Endothelial cell of umbilical vein (primary cell): ENCODE measurements around the gene ANG. TPM values are rescaled to one million over a fixed set of nuclear protein-coding genes. Genes with fewer than 3 reads are reported as not detected.

ENCODE experiments used
- BruUV-seq: library from RNA; stranded (reverse); fragments of 400-500 nt; replicated peaks from 2 replicates; lab custom pipeline; 2021; lab: Mats Ljungman, UMichigan
- CTCF ChIA-PET: fragments of 300-600, 350-600 bp; sonication (Branson Sonifier 250); formaldehyde crosslinking; loops from one replicate; lab custom pipeline; 2021; ENCODE audit warnings: antibody characterized with exemption, inconsistent platforms; lab: Charles Lee
- POLR2A ChIA-PET: fragments of 300-600, 350-600 bp; sonication (Branson Sonifier 250); formaldehyde crosslinking; loops from one replicate; lab custom pipeline; 2021; ENCODE audit warnings: antibody characterized with exemption, inconsistent platforms; lab: Charles Lee
- DNase-seq: peaks from one replicate; pipeline ENCODE4 v3.0.0-alpha.2; 2011; ENCODE audit warnings: low read depth, low spot score
- FAIRE-seq: peaks from 2 replicates; lab custom pipeline; 2011; peaks lifted over from hg19 to GRCh38; lab: Jason Lieb, UNC
- H2AFZ ChIP-seq: 2 replicates; pipeline ENCODE4 v1.6.0; 2012; ENCODE audit warnings: low read depth, low read length, control low read depth, inconsistent platforms
- H3K27ac ChIP-seq: 2 replicates; pipeline ENCODE4 v1.5.1; 2011; ENCODE audit warnings: low read depth, mild to moderate bottlenecking, control low read depth, low read length, moderate library complexity; ENCODE audit not compliant: insufficient read depth
- H3K27me3 ChIP-seq, 2 experiments: 2 replicates each; pipeline versions ENCODE4 v1.6.0 to v1.6.1; 2011; ENCODE audit warnings: low read length in 2 of 2, mixed read lengths in 1 of 2; ENCODE audit not compliant: control insufficient read depth in 2 of 2, insufficient read depth in 2 of 2
- H3K36me3 ChIP-seq, 2 experiments: 2 replicates in 1 of 2; 3 replicates in 1 of 2; pipeline ENCODE4 v1.5.1; 2011; ENCODE audit warnings: low read length in 2 of 2, mild to moderate bottlenecking in 1 of 2, moderate library complexity in 1 of 2; ENCODE audit not compliant: control insufficient read depth in 2 of 2, insufficient read depth in 2 of 2; ENCODE audit errors: extremely low read depth in 1 of 2
- H3K4me1 ChIP-seq: 3 replicates; pipeline ENCODE4 v1.5.1; 2011; ENCODE audit warnings: mild to moderate bottlenecking, low read length; ENCODE audit not compliant: control insufficient read depth, insufficient read depth; ENCODE audit errors: extremely low read depth
- H3K4me2 ChIP-seq: 2 replicates; pipeline ENCODE4 v1.6.1; 2011; ENCODE audit warnings: low read length, control low read depth, mixed read lengths; ENCODE audit not compliant: insufficient read depth
- H3K4me3 ChIP-seq, 3 experiments: fragments of 200-600 bp in 1 of 3; sonication (generic), shearing (Covaris generic) in 1 of 3; replicated peaks in 1 of 3; 2 replicates each; pipeline ENCODE4 v1.5.1; 2011 to 2016; ENCODE audit warnings: control low read depth in 3 of 3, low read length in 3 of 3, mild to moderate bottlenecking in 2 of 3, inconsistent platforms in 1 of 3, low read depth in 1 of 3, moderate library complexity in 1 of 3; ENCODE audit not compliant: insufficient read depth in 1 of 3
- H3K79me2 ChIP-seq: 2 replicates; pipeline ENCODE4 v1.6.0; 2012; ENCODE audit warnings: low read length, inconsistent platforms; ENCODE audit not compliant: control insufficient read depth, insufficient read depth
- H3K9ac ChIP-seq: replicated peaks from 2 replicates; pipeline ENCODE3; 2011; ENCODE audit warnings: low read length, control low read depth; ENCODE audit not compliant: insufficient read depth; ENCODE audit errors: extremely low read depth
- H3K9me1 ChIP-seq: replicated peaks from 3 replicates; pipeline ENCODE4 v1.6.0; 2011; ENCODE audit warnings: mild to moderate bottlenecking, low read length; ENCODE audit not compliant: control insufficient read depth, insufficient read depth; ENCODE audit errors: extremely low read depth
- H3K9me3 ChIP-seq: replicated peaks from 2 replicates; pipeline ENCODE4 v1.5.1; 2012; ENCODE audit warnings: low read length, inconsistent platforms; ENCODE audit not compliant: control insufficient read depth, insufficient read depth
- H4K20me1 ChIP-seq: replicated peaks from 2 replicates; pipeline ENCODE3; 2011; ENCODE audit warnings: mild to moderate bottlenecking, low read length; ENCODE audit not compliant: control insufficient read depth, insufficient read depth; ENCODE audit errors: extremely low read depth
- CTCF ChIP-seq, 2 donors: IDR thresholded peaks; 1 replicate in 1 of 2; 2 replicates in 1 of 2; pipeline ENCODE4 v1.5.1; 2011; ENCODE audit warnings: low read length in 2 of 2, mild to moderate bottlenecking in 2 of 2, moderate library complexity in 2 of 2, control low read depth in 1 of 2, inconsistent platforms in 1 of 2, low read depth in 1 of 2; ENCODE audit not compliant: insufficient read depth in 1 of 2; ENCODE audit errors: extremely low read depth in 1 of 2
- EZH2 ChIP-seq: IDR thresholded peaks from 2 replicates; pipeline ENCODE4 v1.6.1; 2012; ENCODE audit warnings: borderline replicate concordance, low read depth, mild to moderate bottlenecking, moderate library complexity, low read length, inconsistent platforms; ENCODE audit not compliant: severe bottlenecking
- FOS ChIP-seq: IDR thresholded peaks from 2 replicates; pipeline ENCODE4 v1.6.1; 2011; ENCODE audit warnings: mild to moderate bottlenecking, low read length, moderate library complexity, borderline replicate concordance; ENCODE audit not compliant: insufficient read depth
- GATA2 ChIP-seq: IDR thresholded peaks from 2 replicates; pipeline ENCODE4 v1.7.0; 2011; ENCODE audit warnings: low read depth, mild to moderate bottlenecking, moderate library complexity, mixed read lengths, low read length; ENCODE audit not compliant: insufficient read length, insufficient read depth
- POLR2A ChIP-seq: IDR thresholded peaks from 2 replicates; pipeline ENCODE4 v1.6.1; 2012; ENCODE audit warnings: low read depth, mild to moderate bottlenecking, control low read depth, low read length
- dilution Hi-C: fragments of 300-500 bp; cut with MboI; formaldehyde crosslinking; loops from one replicate; pipeline ENCODE4 v1.15.0; 2019; ENCODE audit warnings: low sequenced_read_pairs; ENCODE audit not compliant: extremely low pct_ligation_motif_present
- intact Hi-C: fragments of 100-400 bp; cut with micrococcal nuclease; formaldehyde crosslinking; loops from one replicate; pipeline ENCODE4 v1.10.0; 2022
- polyA plus RNA-seq, 4 experiments: library from polyadenylated mRNA; depleted of rRNA in 3 of 4; stranded (reverse) in 3 of 4; unstranded in 1 of 4; fragments of >200 nt; gene quantifications; 2 replicates each; pipeline versions ENCODE4 v1.2.1 to v1.2.3, GENCODE V29; 2011 to 2012; ENCODE audit warnings: missing spikeins in 1 of 4
- total RNA-seq: library from RNA; stranded (reverse); gene quantifications from 2 replicates; pipeline ENCODE4 v1.2.3, GENCODE V29; 2021

The ANG gene
- total and polyA plus RNA-seq, 2 donors (not counting 3 experiments of a cell fraction or from before 2014, with no cell fraction given): 6.2 to 11.2 TPM

- BruUV-seq: TSS peak; percentile 76
- POLR2A ChIA-PET: interaction anchor here (0.9 to 1.9 kb wide), 4 partner anchors 18 to 228 kb away, joined by 3 to 6 read pairs (median 4); partner anchors contain the start of genes APEX1 and OSGEP
- CTCF ChIA-PET: interaction anchor here (0.9 to 6.4 kb wide), 10 partner anchors 7 to 352 kb away, joined by 3 to 49 read pairs (median 12); partner anchors contain the start of gene PARP2
These were observed 5.3 kb upstream of the ANG start for GRCh38 chr14:20683125-20683890.

More at GRCh38 chr14:20683125-20683890, 5.3 kb upstream of the ANG start:
- Histone ChIP-seq H3K27ac (peak overlapping the region; percentile 97), H4K20me1 (no peaks in the 10 kb centered on the region), H3K4me1 (peaks cover 27% of the 10 kb centered on the region), H3K9ac (peak overlapping the region; percentile 97), H3K36me3 (no peaks in the 10 kb centered on the region), H3K27me3 (no peaks in the 10 kb centered on the region), H3K4me2 (peak overlapping the region; percentile 86), H3K4me3 (peak overlapping the region; percentile 40 to 84 (median 80)), H3K9me3 (no peaks in the 10 kb centered on the region), H3K9me1 (no peaks in the 10 kb centered on the region), H2AFZ (peak overlapping the region; percentile 98), H3K79me2 (no peaks in the 10 kb centered on the region)
- DNase-seq (peak; percentile 86), FAIRE-seq (peak; percentile 88)
- dilution Hi-C loops (no loop called here), intact Hi-C loops (no loop called here)
- TF ChIP-seq EZH2 (no peak), FOS (no peak), POLR2A (no peak), CTCF (IDR thresholded peaks at IDR 0.05; ENCODE audit: extremely low read depth in 1 of 2, insufficient read depth in 1 of 2, low read depth in 1 of 2, low read length in 2 of 2) (no peak), GATA2 (peak; percentile 63)
